ENCODE data around the gene RARRES2. TPM values are rescaled to one million over a fixed set of nuclear protein-coding genes. Genes with fewer than 3 reads are reported as not detected.
"Not testable (repeated sequence)": the region's sequence is repeated elsewhere in the genome, so short reads cannot be mapped to it uniquely, and the experiment has no call there.

RARRES2 gene
- polyA plus RNA-seq, 4 donors: 46.9 to 241 (median 58.2) TPM

GRCh38 chr7:150323682-150324372 lies 17.6 kb downstream of the RARRES2 start:
- no peak for DNase-seq (ENCODE audit: low read depth in 4 of 4, low spot score in 3 of 4)

- DNase-seq (ENCODE audit: low read depth in 4 of 4, low spot score in 3 of 4): peak in 1 of 4 donors; percentile 74
Measured at GRCh38 chr7:150322833-150323681, 18.4 kb downstream of the RARRES2 start, which contains the start of the genes ACTR3C and LRRC61. TSS of gene ACTR3C (minus strand) at chr7:150323545. CDS start at chr7:150295296, 28,249 bp downstream. TSS of gene LRRC61 (plus strand) at chr7:150323355. CDS start at chr7:150336862, 13,507 bp downstream.

GRCh38 chr7:150322114-150322832 lies 19.2 kb downstream of the RARRES2 start:
- no peak for DNase-seq (ENCODE audit: low read depth in 4 of 4, low spot score in 3 of 4)

GRCh38 chr7:150321788-150322113 lies 19.7 kb downstream of the RARRES2 start:
- no peak for DNase-seq (ENCODE audit: low read depth in 4 of 4, low spot score in 3 of 4)

- DNase-seq (ENCODE audit: low read depth in 4 of 4, low spot score in 3 of 4): no peak
Measured at GRCh38 chr7:150317748-150318444, 23.5 kb downstream of the RARRES2 start.

GRCh38 chr7:150316987-150317386 lies 24.4 kb downstream of the RARRES2 start:
- not testable (repeated sequence) for DNase-seq (ENCODE audit: low read depth in 4 of 4, low spot score in 3 of 4)

- no peak for DNase-seq (ENCODE audit: low read depth in 4 of 4, low spot score in 3 of 4)
Measured at GRCh38 chr7:150314639-150315239, 26.7 kb downstream of the RARRES2 start.

GRCh38 chr7:150313870-150314269 lies 27.6 kb downstream of the RARRES2 start:
- DNase-seq (ENCODE audit: low read depth in 4 of 4, low spot score in 3 of 4): no peak

- DNase-seq (ENCODE audit: low read depth in 4 of 4, low spot score in 3 of 4): no peak
Measured at GRCh38 chr7:150313367-150313809, 28.0 kb downstream of the RARRES2 start.

- not testable (repeated sequence) for DNase-seq (ENCODE audit: low read depth in 4 of 4, low spot score in 3 of 4)
Measured at GRCh38 chr7:150312649-150313366, 28.6 kb downstream of the RARRES2 start.

GRCh38 chr7:150311711-150312110 lies 29.7 kb downstream of the RARRES2 start:
- no peak for DNase-seq (ENCODE audit: low read depth in 4 of 4, low spot score in 3 of 4)

GRCh38 chr7:150311146-150311545 lies 30.3 kb downstream of the RARRES2 start:
- no peak for DNase-seq (ENCODE audit: low read depth in 4 of 4, low spot score in 3 of 4)

- DNase-seq (ENCODE audit: low read depth in 4 of 4, low spot score in 3 of 4): no peak
Measured at GRCh38 chr7:150308575-150308974, 32.9 kb downstream of the RARRES2 start.

GRCh38 chr7:150307904-150308303 lies 33.5 kb downstream of the RARRES2 start:
- no peak for DNase-seq (ENCODE audit: low read depth in 4 of 4, low spot score in 3 of 4)

- DNase-seq (ENCODE audit: low read depth in 4 of 4, low spot score in 3 of 4): no peak
Measured at GRCh38 chr7:150307129-150307528, 34.3 kb downstream of the RARRES2 start.

- not testable (repeated sequence) for DNase-seq (ENCODE audit: low read depth in 4 of 4, low spot score in 3 of 4)
Measured at GRCh38 chr7:150306377-150306776, 35.1 kb downstream of the RARRES2 start.

- not testable (repeated sequence) for DNase-seq (ENCODE audit: low read depth in 4 of 4, low spot score in 3 of 4)
Measured at GRCh38 chr7:150305903-150306284, 35.5 kb downstream of the RARRES2 start.

GRCh38 chr7:150305259-150305902 lies 36.0 kb downstream of the RARRES2 start:
- DNase-seq (ENCODE audit: low read depth in 4 of 4, low spot score in 3 of 4): not testable (repeated sequence)

Measured in left renal pelvis (tissue), 4 donors.